HepG2 (cell line): ENCODE measurements around the gene FAM161A. TPM values are rescaled to one million over a fixed set of nuclear protein-coding genes. Genes with fewer than 3 reads are reported as not detected.

ENCODE experiments used
- AFF4 ChIP-seq: sonication (generic); formaldehyde crosslinking; IDR thresholded peaks from 2 replicates; pipeline ENCODE4 v1.4.0; 2020; ENCODE audit warnings: missing genetic modification reagents
- DRAP1 ChIP-seq: IDR thresholded peaks from 2 replicates; pipeline ENCODE4 v1.6.1; 2016; ENCODE audit warnings: missing genetic modification reagents, missing compliant biosample characterization
- ELF3 ChIP-seq: IDR thresholded peaks from 2 replicates; pipeline ENCODE4 v1.6.1; 2016; ENCODE audit warnings: missing genetic modification reagents, missing compliant biosample characterization
- GATAD2A ChIP-seq: IDR thresholded peaks from 2 replicates; pipeline ENCODE4 v1.6.1; 2016
- HINFP ChIP-seq: sonication (generic); formaldehyde crosslinking; IDR thresholded peaks from 2 replicates; pipeline ENCODE4 v1.4.0; 2020; ENCODE audit warnings: low read depth, mild to moderate bottlenecking, missing genetic modification reagents
- IKZF4 ChIP-seq: sonication (generic); formaldehyde crosslinking; IDR thresholded peaks from 2 replicates; pipeline ENCODE4 v1.5.1; 2020; ENCODE audit warnings: borderline replicate concordance, mild to moderate bottlenecking, low read depth, missing genetic modification reagents; ENCODE audit errors: not compliant biosample characterization
- KAT2B ChIP-seq: fragments of 150-350 bp; IDR thresholded peaks from 2 replicates; pipeline ENCODE4 v1.6.1; 2014; ENCODE audit warnings: low read depth, low read length, borderline replicate concordance
- MED8 ChIP-seq: sonication (generic); formaldehyde crosslinking; IDR thresholded peaks from 2 replicates; pipeline ENCODE4 v1.8.1; 2023; ENCODE audit warnings: mild to moderate bottlenecking, missing genetic modification reagents; ENCODE audit not compliant: insufficient replicate concordance
- PHB2 ChIP-seq: fragments of 450-650 bp; IDR thresholded peaks from 2 replicates; pipeline ENCODE4 v1.6.1; 2018; ENCODE audit not compliant: partially characterized antibody
- REST ChIP-seq, 2 experiments: IDR thresholded peaks; 2 replicates each; pipeline ENCODE4 v1.6.1; 2011 to 2012; ENCODE audit warnings: low read length in 2 of 2, borderline replicate concordance in 1 of 2, low read depth in 1 of 2, mild to moderate bottlenecking in 1 of 2, moderate library complexity in 1 of 2
- SIN3A ChIP-seq: IDR thresholded peaks from 2 replicates; pipeline ENCODE4 v1.6.1; 2011; ENCODE audit warnings: low read depth, mild to moderate bottlenecking, control low read depth, low read length, borderline replicate concordance
- SMC3 ChIP-seq: IDR thresholded peaks from 2 replicates; pipeline ENCODE4 v1.6.1; 2011; ENCODE audit warnings: low read length, improper control_type of control experiment
- SSRP1 ChIP-seq: IDR thresholded peaks from 2 replicates; pipeline ENCODE4 v1.6.1; 2016; ENCODE audit warnings: control low read depth
- ZNF136 ChIP-seq: sonication (generic); formaldehyde crosslinking; IDR thresholded peaks from 2 replicates; pipeline ENCODE4 v1.8.1; 2022; ENCODE audit warnings: low read depth, mild to moderate bottlenecking, moderate library complexity, missing genetic modification reagents
- ZNF496 ChIP-seq: sonication (generic); formaldehyde crosslinking; IDR thresholded peaks from 2 replicates; pipeline ENCODE4 v1.8.1; 2023; ENCODE audit warnings: mild to moderate bottlenecking, moderate library complexity, missing genetic modification reagents; ENCODE audit not compliant: insufficient replicate concordance
- ZNF616 ChIP-seq: sonication (generic); formaldehyde crosslinking; IDR thresholded peaks from 2 replicates; pipeline ENCODE4 v1.5.0; 2020; ENCODE audit warnings: low read depth, mild to moderate bottlenecking, missing genetic modification reagents
- ZNF792 ChIP-seq: IDR thresholded peaks from 2 replicates; pipeline ENCODE4 v1.6.1; 2016
- polyA plus RNA-seq, 8 experiments: library from polyadenylated mRNA; depleted of rRNA in 3 of 8; stranded (reverse) in 7 of 8; unstranded in 1 of 8; fragments of >200 nt; fragmentation: Illumina TruSeq in 4 of 8; extraction: Trizol in 4 of 8; gene quantifications; 2 replicates each; pipeline versions ENCODE4 v1.2.1 to v1.2.3, GENCODE V29; 2011 to 2016; ENCODE audit warnings: low read depth in 4 of 8, missing spikeins in 1 of 8, mixed read lengths in 1 of 8; ENCODE audit not compliant: insufficient read depth in 1 of 8
- total RNA-seq, 5 experiments: library from RNA; depleted of rRNA; stranded (reverse); fragments of >200 nt; fragmentation: Illumina TruSeq; extraction: Trizol; gene quantifications; 2 replicates each; pipeline ENCODE4 v1.2.3, GENCODE V29; 2016; ENCODE audit warnings: low read depth in 1 of 5
- TF ChIP-seq, protein P1 (sequence below): sonication (generic); formaldehyde crosslinking; IDR thresholded peaks from 2 replicates; pipeline ENCODE4 v1.8.1; 2023; ENCODE audit warnings: mild to moderate bottlenecking, missing genetic modification reagents
- TF ChIP-seq, protein P2 (sequence below): sonication (generic); formaldehyde crosslinking; IDR thresholded peaks from 2 replicates; pipeline ENCODE4 v1.8.1; 2023; ENCODE audit warnings: mild to moderate bottlenecking, missing genetic modification reagents, borderline replicate concordance

Gene FAM161A
- total and polyA plus RNA-seq, 2 of the 13 experiments (the other 11 are each of a cell fraction or from before 2014, with no cell fraction given) = 2.7 to 3.4 TPM

GRCh38 chr2:61887717-61888266 lies 33.9 kb upstream of the FAM161A start (continued):
- TF ChIP-seq AFF4 (peak; percentile 12; the same call in 1 of the 2 replicates), MED8 (CRISPR knock-in tag) (no peak), SSRP1 (0 out of 2 replicates have a peak, but pooled peaks have one; percentile 31), ZNF792 (CRISPR knock-in tag) (no peak), GATAD2A (CRISPR knock-in tag) (peak; percentile 11; the same call in 1 of the 2 replicates), SMC3 (no peak), REST (IDR thresholded peaks at IDR 0.05; ENCODE audit: borderline replicate concordance in 1 of 2, low read depth in 1 of 2, low read length in 2 of 2) (no peak), ZNF136 (CRISPR knock-in tag) (no peak), KAT2B (no peak), ZNF616 (CRISPR knock-in tag) (no peak), ELF3 (CRISPR knock-in tag) (no peak), HINFP (CRISPR knock-in tag) (no peak), ZNF496 (CRISPR knock-in tag) (no peak), IKZF4 (no peak), PHB2 (no peak), DRAP1 (CRISPR knock-in tag) (0 out of 2 replicates have a peak, but pooled peaks have one; percentile 24), SIN3A (0 out of 2 replicates have a peak, but pooled peaks have one; percentile 67)
- TF ChIP-seq, protein P1, sequence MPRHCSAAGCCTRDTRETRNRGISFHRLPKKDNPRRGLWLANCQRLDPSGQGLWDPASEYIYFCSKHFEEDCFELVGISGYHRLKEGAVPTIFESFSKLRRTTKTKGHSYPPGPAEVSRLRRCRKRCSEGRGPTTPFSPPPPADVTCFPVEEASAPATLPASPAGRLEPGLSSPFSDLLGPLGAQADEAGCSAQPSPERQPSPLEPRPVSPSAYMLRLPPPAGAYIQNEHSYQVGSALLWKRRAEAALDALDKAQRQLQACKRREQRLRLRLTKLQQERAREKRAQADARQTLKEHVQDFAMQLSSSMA (CRISPR knock-in tag) = no peak
- TF ChIP-seq, protein P2, sequence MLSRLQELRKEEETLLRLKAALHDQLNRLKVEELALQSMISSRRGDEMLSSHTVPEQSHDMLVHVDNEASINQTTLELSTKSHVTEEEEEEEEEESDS = no peak
